ENCODE data around the gene MRPS24.

Gene MRPS24

GRCh38 chr7:43876976-43877745 is 7.8 kb upstream of the MRPS24 start:
- no peak for FAIRE-seq

DNA sequence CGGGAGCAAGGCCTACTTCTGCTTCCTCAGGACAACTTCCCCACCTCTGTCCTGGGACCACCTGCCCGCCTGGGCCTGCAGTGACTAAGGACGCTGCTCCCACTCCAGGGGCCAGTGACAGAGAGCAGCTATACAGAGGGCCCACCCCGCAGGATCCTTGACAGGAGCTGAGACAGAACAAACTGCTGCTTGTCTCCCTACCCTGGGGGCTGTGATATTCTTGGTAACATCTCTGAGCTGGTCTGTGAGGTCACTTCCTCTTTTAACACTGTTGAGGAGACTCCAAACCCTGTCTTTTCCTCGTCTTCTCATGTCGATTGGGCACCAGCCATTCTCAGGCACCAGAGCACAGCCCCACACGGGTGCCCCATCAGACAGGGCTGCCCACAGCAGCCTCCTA is 6.9 kb upstream of the MRPS24 start:
- FAIRE-seq = no peak

DNA sequence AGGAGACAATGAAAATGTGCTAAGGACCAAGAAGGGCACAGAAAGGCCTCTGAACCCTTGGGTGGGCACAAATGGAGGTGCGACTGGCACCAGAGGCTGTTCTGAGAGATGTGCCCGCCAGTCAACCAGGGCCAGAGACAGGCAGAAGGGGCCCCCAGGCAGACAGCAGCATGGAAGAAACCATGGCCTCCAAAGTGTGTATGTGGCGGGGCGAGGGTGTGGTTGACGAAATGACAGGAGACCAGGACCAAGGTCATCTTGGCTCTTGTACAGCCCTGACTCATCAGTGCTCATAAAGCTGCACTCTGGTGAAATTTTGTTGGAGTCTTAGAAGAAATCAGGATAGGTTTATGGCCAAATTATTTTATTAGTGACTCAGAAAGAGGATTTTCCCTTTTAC is 4.0 kb upstream of the MRPS24 start:
- no peak for FAIRE-seq

- FAIRE-seq = no peak
These were observed 3.2 kb upstream of the MRPS24 start for GRCh38 chr7:43872406-43873110.

- no peak for FAIRE-seq
These were observed 1.7 kb upstream of the MRPS24 start for GRCh38 chr7:43871064-43871463.

DNA sequence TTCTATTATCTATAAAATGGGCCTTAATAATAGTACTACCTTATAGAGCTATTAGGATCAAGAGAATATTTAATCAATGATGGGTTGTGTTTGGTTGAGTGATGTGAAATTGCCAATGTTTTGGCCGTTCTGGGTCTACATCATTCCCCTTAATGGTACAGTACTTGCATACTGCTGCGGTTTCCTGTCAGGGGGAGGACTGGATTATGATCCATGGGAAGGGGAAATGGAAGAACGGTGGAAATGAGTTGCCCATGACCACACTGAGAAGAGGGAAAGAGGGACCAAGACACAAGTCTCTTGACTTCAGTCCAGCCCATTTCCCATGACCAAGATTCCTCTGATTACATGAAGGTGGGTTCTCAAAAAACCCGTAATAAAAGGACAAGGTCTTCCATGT is 999 bp upstream of the MRPS24 start:
- FAIRE-seq = no peak

DNA sequence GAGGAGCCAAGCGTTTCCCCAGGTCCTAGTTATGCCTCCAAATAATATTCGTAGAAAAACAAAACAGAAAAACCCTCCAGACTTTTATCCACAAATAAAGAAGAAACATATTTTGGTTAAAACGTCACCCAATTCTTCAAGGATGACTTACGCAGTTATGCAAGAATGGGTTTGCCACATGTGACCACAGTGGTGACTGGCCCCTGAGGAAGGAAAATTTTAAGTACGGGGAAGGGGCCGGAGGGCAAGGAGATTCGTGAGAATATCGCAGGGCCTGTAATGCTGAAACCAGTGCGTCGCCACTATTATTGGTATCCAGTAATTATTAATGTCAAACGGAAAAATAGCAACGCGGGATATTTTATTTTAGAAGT is 537 bp upstream of the MRPS24 start:
- FAIRE-seq = no peak

GRCh38 chr7:43868681-43869005 is 674 bp downstream of the MRPS24 start:
- FAIRE-seq = no peak

GRCh38 chr7:43868181-43868580 is 1.1 kb downstream of the MRPS24 start:
- FAIRE-seq = no peak

GRCh38 chr7:43865277-43865676 is 4.0 kb downstream of the MRPS24 start:
- no peak for FAIRE-seq

DNA sequence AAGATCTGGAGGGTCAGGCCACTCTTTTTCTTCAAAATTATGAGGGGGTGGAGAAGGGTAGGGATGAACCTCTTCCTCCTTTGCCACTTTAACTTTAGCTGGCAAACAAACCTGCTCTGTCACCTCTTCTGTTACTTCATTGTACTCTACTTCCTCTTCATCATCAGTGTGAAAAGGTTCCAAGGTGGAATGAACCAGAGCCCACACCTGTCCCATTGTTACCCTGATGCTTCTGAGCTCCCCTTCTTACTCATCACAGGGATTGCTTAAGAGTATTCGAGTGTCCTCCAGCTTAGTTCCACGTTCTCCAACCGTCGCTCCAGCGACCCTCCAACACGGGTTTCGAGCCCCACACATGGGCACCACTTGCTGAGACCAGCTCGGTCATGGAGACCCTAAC is 5.2 kb downstream of the MRPS24 start:
- FAIRE-seq = no peak

- no peak for FAIRE-seq
These were observed 12.3 kb downstream of the MRPS24 start for GRCh38 chr7:43856996-43857395.

GRCh38 chr7:43856316-43856715 is 13.0 kb downstream of the MRPS24 start:
- no peak for FAIRE-seq

DNA sequence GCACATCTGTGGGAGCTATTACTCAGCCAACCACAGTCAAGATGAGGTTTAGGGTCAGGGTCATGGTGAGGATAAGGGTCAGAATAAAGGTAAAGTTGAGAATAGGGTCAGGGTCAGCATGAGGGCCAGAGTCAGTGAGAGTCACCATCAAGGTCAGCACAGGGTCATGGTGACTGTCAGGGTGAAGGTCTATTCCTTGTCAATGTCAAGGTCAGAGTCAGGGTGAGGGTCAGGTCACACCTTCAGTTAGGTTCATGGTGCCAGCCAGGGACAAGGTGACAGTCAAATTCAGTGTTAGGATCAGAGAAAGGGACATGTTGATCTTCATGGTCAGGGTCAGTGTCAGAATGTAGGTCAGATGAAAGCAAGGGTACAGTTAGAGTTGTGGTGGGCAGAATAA is 14.1 kb downstream of the MRPS24 start:
- FAIRE-seq = no peak

DNA sequence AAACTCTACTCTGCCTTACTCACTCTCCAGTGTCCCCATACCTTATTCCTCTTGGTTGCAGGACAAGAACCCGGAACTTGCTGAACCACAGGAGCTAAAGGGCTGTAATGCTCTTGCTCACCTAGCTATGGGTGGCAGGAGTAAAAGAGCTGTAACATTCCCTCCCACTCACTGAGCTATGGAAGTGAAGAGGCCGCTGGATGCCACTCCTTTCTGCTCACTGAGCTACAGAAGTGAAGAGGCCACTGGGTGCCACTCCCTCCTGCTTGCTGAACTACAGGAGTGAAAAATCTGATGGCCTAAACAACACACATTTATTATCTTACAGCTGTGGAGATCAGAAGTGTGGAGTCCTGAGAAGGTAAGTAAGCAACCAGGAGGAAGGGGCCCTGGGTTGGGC is 17.5 kb downstream of the MRPS24 start:
- FAIRE-seq = no peak

GRCh38 chr7:43850348-43851116 is 18.8 kb downstream of the MRPS24 start:
- FAIRE-seq = no peak

GRCh38 chr7:43849047-43849446 is 20.3 kb downstream of the MRPS24 start:
- FAIRE-seq = no peak

GRCh38 chr7:43847496-43847895 is 21.8 kb downstream of the MRPS24 start:
- FAIRE-seq = no peak

GRCh38 chr7:43844662-43845061 is 24.7 kb downstream of the MRPS24 start:
- no peak for FAIRE-seq

DNA sequence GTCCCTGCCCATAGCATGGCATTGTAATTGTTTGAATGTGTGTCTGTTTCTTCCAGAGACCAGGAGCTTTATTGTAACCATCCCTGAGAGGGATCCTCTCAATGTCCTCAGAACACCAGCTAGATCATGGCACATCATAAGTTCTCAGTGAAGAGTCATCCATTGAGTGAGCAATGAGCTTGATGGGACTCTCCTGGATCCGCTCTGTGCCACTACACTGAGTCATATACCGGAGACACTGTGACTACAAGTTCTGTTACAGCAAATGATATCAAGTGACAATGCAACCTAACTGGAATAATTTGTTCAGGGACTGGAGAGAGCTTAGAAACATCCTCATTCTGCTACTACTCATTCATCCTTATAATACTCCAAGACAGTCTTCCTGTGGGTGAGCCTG is 25.1 kb downstream of the MRPS24 start:
- FAIRE-seq = no peak

GRCh38 chr7:43843296-43843695 is 26.0 kb downstream of the MRPS24 start:
- no peak for FAIRE-seq

GRCh38 chr7:43838201-43838658 is 31.1 kb downstream of the MRPS24 start:
- no peak for FAIRE-seq

GRCh38 chr7:43834463-43835251 is 34.7 kb downstream of the MRPS24 start:
- FAIRE-seq = no peak

Data from islet of Langerhans (tissue), 1 donor.